BE2C (cell line): ENCODE data around the gene DES.

ENCODE experiments used
- DNase-seq: peaks from one replicate; pipeline ENCODE4 v3.0.0-alpha.2; 2020
- H3K27me3 ChIP-seq: fragments of 250-450 bp; sonication (Bioruptor Pico); 2 replicates; pipeline ENCODE4 v1.5.1; 2020; ENCODE audit warnings: mild to moderate bottlenecking
- H3K36me3 ChIP-seq: fragments of 250-450 bp; sonication (Bioruptor Pico); 2 replicates; pipeline ENCODE4 v1.5.1; 2020; ENCODE audit warnings: mild to moderate bottlenecking
- H3K4me1 ChIP-seq: fragments of 250-450 bp; sonication (Bioruptor Pico); 2 replicates; pipeline ENCODE4 v1.5.1; 2020
- H3K4me3 ChIP-seq: 2 replicates; pipeline ENCODE4 v1.5.1; 2011; ENCODE audit warnings: low read depth, low read length
- H3K9me3 ChIP-seq: fragments of 250-450 bp; sonication (Bioruptor Pico); 2 replicates; pipeline ENCODE4 v1.5.1; 2020
- CTCF ChIP-seq: IDR thresholded peaks from 2 replicates; pipeline ENCODE4 v1.5.1; 2012; ENCODE audit warnings: mild to moderate bottlenecking, low read depth, low read length

Gene DES

GRCh38 chr2:219448099-219448775 lies 30.1 kb downstream of the DES start:
- TF ChIP-seq CTCF: no peak
- H3K27me3 ChIP-seq: no peaks in the 10 kb centered on the region

GRCh38 chr2:219448776-219449341 lies 30.7 kb downstream of the DES start:
- Histone ChIP-seq H3K36me3 (peaks cover 43% of the 10 kb centered on the region), H3K4me3 (no peak overlapping the region), H3K27me3 (no peaks in the 10 kb centered on the region), H3K9me3 (no peaks in the 10 kb centered on the region), H3K4me1 (peaks cover 41% of the 10 kb centered on the region)
- DNase-seq: no peak
- no peak for TF ChIP-seq CTCF

More at GRCh38 chr2:219448099-219448775, 30.1 kb downstream of the DES start:
- peaks cover 43% of the 10 kb centered on the region for H3K4me1 ChIP-seq
- H3K9me3 ChIP-seq: no peaks in the 10 kb centered on the region
- DNase-seq: no peak
- no peak overlapping the region for H3K4me3 ChIP-seq
- H3K36me3 ChIP-seq: peaks cover 43% of the 10 kb centered on the region

GRCh38 chr2:219449609-219450008 lies 31.4 kb downstream of the DES start:
- Histone ChIP-seq H3K9me3 (no peaks in the 10 kb centered on the region), H3K27me3 (no peaks in the 10 kb centered on the region), H3K4me1 (peaks cover 43% of the 10 kb centered on the region), H3K4me3 (no peak overlapping the region), H3K36me3 (peaks cover 47% of the 10 kb centered on the region)
- no peak for DNase-seq
- no peak for TF ChIP-seq CTCF

GRCh38 chr2:219451661-219452360 lies 33.6 kb downstream of the DES start:
- peaks cover 36% of the 10 kb centered on the region for H3K4me1 ChIP-seq
- no peak overlapping the region for H3K4me3 ChIP-seq
- H3K9me3 ChIP-seq: no peaks in the 10 kb centered on the region
- DNase-seq: peak; percentile 83
- peaks cover 44% of the 10 kb centered on the region for H3K36me3 ChIP-seq
- no peak for TF ChIP-seq CTCF
- no peaks in the 10 kb centered on the region for H3K27me3 ChIP-seq

- Histone ChIP-seq H3K4me3 (peak overlapping the region; percentile 11), H3K36me3 (peaks cover 43% of the 10 kb centered on the region), H3K27me3 (no peaks in the 10 kb centered on the region), H3K9me3 (no peaks in the 10 kb centered on the region), H3K4me1 (peaks cover 32% of the 10 kb centered on the region)
- peak; percentile 93 for DNase-seq
- TF ChIP-seq CTCF: no peak
Measured at GRCh38 chr2:219452361-219453317, 34.5 kb downstream of the DES start.
